Right lobe of liver (tissue), 6 donors: ENCODE data around the gene WFDC2. TPM values are rescaled to one million over a fixed set of nuclear protein-coding genes. Genes with fewer than 3 reads are reported as not detected.

Source experiments
- ATAC-seq, 4 donors: fragments of 200-7000 bp; cut with Tn5 transposase; one replicate each; pipeline ENCODE4 v1.9.1; 2020; ENCODE audit warnings: mild to moderate bottlenecking in 4 of 4, moderate library complexity in 4 of 4
- DNase-seq, 3 donors: peaks; one replicate each; pipeline ENCODE4 v3.0.0-alpha.2; 2020
- H3K27ac ChIP-seq, 3 donors: fragments of 200-600 bp; one replicate each; pipeline ENCODE4 v1.8.0; 2022
- H3K27me3 ChIP-seq, 2 donors: fragments of 200-600 bp; one replicate each; pipeline ENCODE4 v1.8.0; 2022
- H3K36me3 ChIP-seq, 4 donors: fragments of 200-600 bp; sonication (generic) in 1 of 4; one replicate each; pipeline versions ENCODE4 v1.5.1 to v1.8.0; 2017 to 2022; ENCODE audit warnings: control low read depth in 1 of 4
- H3K4me1 ChIP-seq, 4 donors: fragments of 200-600 bp; sonication (generic) in 1 of 4; one replicate each; pipeline versions ENCODE4 v1.5.1 to v1.8.0; 2017 to 2022; ENCODE audit warnings: control low read depth in 1 of 4
- H3K4me3 ChIP-seq, 3 donors: fragments of 200-600 bp; one replicate each; pipeline ENCODE4 v1.8.0; 2022
- H3K9me3 ChIP-seq, 4 donors: fragments of 200-600 bp; sonication (generic) in 1 of 4; one replicate each; pipeline versions ENCODE4 v1.5.1 to v1.8.0; 2017 to 2022; ENCODE audit warnings: control low read depth in 1 of 4
- POLR2A ChIP-seq: fragments of 450-650 bp; IDR thresholded peaks from one replicate; pipeline ENCODE4 v1.6.1; 2017; ENCODE audit warnings: antibody characterized with exemption, mild to moderate bottlenecking
- WGBS: methylation state at CpG from one replicate; pipeline ENCODE4 v1.1.6; 2018; ENCODE audit warnings: low coverage, low lambda C conversion rate; ENCODE audit not compliant: insufficient coverage; ENCODE audit errors: missing lambda C conversion rate; 5-methylcytosine and 5-hydroxymethylcytosine counted together
- intact Hi-C, 2 donors: fragments of 100-400 bp; cut with DNase I; formaldehyde crosslinking; loops; one replicate each; pipeline versions ENCODE4 v1.11.2 to v1.14.1; 2022
- total RNA-seq, 6 experiments: library from RNA; depleted of rRNA in 2 of 6; stranded (reverse); fragments of >200 nt in 2 of 6; fragmentation: NEBNext Ultra II Directional in 3 of 6; extraction: Animal tissue kit (Norgen Biotek cat#: 25700) in 3 of 6; gene quantifications; one replicate each; pipeline versions ENCODE4 v1.1.0 to v1.2.4, GENCODE V29; 2016 to 2023
- TF ChIP-seq, protein P1 (sequence below), 4 donors: fragments of 200-600 bp in 3 of 4; fragments of 450-650 bp in 1 of 4; IDR thresholded peaks; one replicate each; pipeline versions ENCODE4 v1.5.1 to v1.8.0; 2016 to 2022; ENCODE audit warnings: antibody characterized with exemption in 4 of 4, mild to moderate bottlenecking in 2 of 4
- donor health status: DM: no; HTN: yes; CAD: no.
- donor health status: DM: no; HTN: no; CAD: no.
- donor health status: DM: no; HTN: no; CAD: no.
- donor health status: DM: no; HTN: yes; CAD: no.
- donor health status: DM: no; HTN: yes; CAD: no.

WFDC2 gene
- total RNA-seq, 6 experiments from 2014 or later: 0.77 to 2.8 (median 1.8) TPM; not detected in 1

DNA sequence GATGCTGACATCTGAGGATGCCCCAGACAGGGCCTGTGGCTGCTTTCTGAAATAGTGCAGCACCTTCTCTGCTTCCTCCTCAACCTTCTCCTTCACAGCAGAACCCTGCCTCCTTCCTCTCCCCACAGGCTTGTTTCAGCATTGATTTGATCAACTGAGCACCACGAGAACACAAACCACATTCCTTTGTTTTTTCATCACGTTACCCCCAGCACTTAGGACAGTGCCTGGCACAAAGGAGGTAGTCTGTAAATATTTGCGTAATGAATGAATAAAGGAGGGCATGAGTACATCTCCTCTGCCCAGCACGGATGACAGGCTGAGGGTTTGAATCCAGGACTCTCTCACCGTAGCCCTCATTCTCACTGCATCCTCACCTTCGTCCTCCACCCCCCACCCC is 21.3 kb upstream of the WFDC2 start:
- Histone ChIP-seq H3K27ac (no peak overlapping the region), H3K9me3 (no peaks in the 10 kb centered on the region), H3K27me3 (no peaks in the 10 kb centered on the region), H3K36me3 (no peaks in the 10 kb centered on the region), H3K4me3 (no peak overlapping the region), H3K4me1 (no peaks in the 10 kb centered on the region)
- no peak for DNase-seq
- intact Hi-C loops: loop anchor here in 1 of 2 donors (10.0 kb wide), 1 partner anchor 73 kb away; the partner anchor contains the start of gene TP53TG5
- WGBS: 57% methylated on average over 6 of the region's 6 CpGs
- no peak for ATAC-seq
- no peak for TF ChIP-seq POLR2A
- TF ChIP-seq, protein P1, sequence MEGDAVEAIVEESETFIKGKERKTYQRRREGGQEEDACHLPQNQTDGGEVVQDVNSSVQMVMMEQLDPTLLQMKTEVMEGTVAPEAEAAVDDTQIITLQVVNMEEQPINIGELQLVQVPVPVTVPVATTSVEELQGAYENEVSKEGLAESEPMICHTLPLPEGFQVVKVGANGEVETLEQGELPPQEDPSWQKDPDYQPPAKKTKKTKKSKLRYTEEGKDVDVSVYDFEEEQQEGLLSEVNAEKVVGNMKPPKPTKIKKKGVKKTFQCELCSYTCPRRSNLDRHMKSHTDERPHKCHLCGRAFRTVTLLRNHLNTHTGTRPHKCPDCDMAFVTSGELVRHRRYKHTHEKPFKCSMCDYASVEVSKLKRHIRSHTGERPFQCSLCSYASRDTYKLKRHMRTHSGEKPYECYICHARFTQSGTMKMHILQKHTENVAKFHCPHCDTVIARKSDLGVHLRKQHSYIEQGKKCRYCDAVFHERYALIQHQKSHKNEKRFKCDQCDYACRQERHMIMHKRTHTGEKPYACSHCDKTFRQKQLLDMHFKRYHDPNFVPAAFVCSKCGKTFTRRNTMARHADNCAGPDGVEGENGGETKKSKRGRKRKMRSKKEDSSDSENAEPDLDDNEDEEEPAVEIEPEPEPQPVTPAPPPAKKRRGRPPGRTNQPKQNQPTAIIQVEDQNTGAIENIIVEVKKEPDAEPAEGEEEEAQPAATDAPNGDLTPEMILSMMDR (IDR thresholded peaks at IDR 0.05): no peak

DNA sequence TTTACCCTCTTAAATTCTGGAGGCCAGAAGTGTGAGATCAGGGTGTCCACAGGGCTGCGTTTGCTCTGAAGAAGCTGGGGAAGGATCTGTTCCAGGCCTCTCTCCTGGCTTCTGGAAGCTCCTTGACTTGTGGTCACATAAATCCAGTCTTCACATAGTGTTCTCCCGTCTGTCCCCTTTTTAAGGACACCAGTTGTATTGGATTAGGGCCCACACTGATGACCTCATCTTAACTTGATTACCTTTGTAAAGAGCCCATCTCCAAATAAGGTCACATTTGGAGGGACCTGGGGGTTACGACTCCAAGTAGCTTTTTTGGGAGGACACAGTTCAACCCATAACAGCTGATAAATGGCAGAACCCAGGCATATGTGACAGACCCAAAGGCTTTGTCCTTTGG is 20.0 kb upstream of the WFDC2 start:
- intact Hi-C loops: loop anchor here in 1 of 2 donors (10.0 kb wide), 1 partner anchor 75 kb away; the partner anchor contains the start of gene TP53TG5
- Histone ChIP-seq H3K4me1 (no peaks in the 10 kb centered on the region), H3K36me3 (no peaks in the 10 kb centered on the region), H3K4me3 (no peak overlapping the region), H3K9me3 (no peaks in the 10 kb centered on the region), H3K27me3 (no peaks in the 10 kb centered on the region), H3K27ac (no peak overlapping the region)
- ATAC-seq (no peak), DNase-seq (no peak)
- WGBS: 90% methylated on average over 3 of the region's 3 CpGs
- no peak for TF ChIP-seq POLR2A
- TF ChIP-seq, protein P1 (IDR thresholded peaks at IDR 0.05): no peak

DNA sequence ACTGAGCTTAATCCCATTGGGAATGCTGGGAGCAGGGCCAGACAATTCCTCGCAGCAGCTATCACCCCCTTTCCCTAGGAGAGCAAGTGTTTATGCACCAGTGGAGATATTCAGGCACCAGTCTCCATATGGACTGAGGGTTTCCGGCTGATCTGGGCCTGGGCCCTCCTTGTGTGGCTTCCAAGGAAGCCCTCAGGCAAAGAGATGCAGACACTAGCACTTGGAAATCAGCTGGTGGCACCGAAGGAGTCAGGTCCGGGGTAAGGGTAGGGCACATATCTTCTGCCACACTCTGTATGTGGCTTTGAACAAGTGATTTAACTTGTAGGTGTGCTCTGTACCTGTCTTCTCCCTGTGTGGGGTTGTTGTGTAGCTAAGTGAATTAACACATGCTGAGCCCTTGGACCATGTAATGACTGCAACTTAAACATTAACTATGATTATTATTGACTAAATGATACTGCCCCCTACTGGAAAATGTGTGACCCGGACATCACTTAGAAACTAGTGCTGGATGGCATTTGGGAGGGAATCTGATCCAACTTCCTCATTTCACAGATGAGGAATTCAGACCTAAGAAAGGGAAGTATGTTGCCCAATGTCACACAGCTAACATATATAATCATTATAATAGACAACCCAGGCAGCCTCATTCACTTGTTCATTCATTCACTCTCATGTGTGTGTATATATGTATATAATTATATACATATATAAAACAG is 19.3 kb upstream of the WFDC2 start:
- no peak overlapping the region for H3K4me3 ChIP-seq
- no peaks in the 10 kb centered on the region for H3K9me3 ChIP-seq
- WGBS: 58% methylated on average over 4 of the region's 5 CpGs
- intact Hi-C loops: no loop called here
- TF ChIP-seq, protein P1 (IDR thresholded peaks at IDR 0.05): peak; percentile 62 to 67 (median 62)
- TF ChIP-seq POLR2A: no peak
- H3K27ac ChIP-seq: no peak overlapping the region
- H3K4me1 ChIP-seq: no peaks in the 10 kb centered on the region
- no peaks in the 10 kb centered on the region for H3K27me3 ChIP-seq
- peak; percentile 57 to 82 (median 72) for ATAC-seq
- no peak for DNase-seq
- no peaks in the 10 kb centered on the region for H3K36me3 ChIP-seq

DNA sequence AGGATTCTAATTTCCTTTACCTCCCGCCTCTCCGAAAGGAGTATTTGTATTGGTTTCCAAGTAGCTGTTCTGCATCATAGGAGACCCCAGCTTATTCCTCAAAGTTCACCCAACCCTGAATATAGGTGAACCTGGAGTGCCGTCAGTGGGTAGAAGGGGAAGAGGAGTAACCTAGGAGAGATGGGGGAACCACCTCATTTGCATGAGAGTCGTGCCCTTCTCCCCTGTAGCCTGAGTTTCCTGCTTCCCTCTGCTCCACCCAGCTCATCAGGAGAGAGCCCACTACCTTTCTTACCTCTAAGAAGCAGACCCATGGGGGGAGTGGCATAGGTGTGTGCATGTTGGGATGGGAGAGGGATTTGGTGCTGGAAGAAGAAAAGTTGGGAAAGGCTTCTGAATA is 17.3 kb upstream of the WFDC2 start:
- no peak overlapping the region for H3K4me3 ChIP-seq
- 69% methylated on average over 4 of the region's 4 CpGs for WGBS
- no peaks in the 10 kb centered on the region for H3K4me1 ChIP-seq
- H3K9me3 ChIP-seq: no peaks in the 10 kb centered on the region
- intact Hi-C loops: no loop called here
- no peaks in the 10 kb centered on the region for H3K27me3 ChIP-seq
- no peaks in the 10 kb centered on the region for H3K36me3 ChIP-seq
- DNase-seq (no peak), ATAC-seq (no peak)
- no peak overlapping the region for H3K27ac ChIP-seq
- no peak for TF ChIP-seq POLR2A
- TF ChIP-seq, protein P1 (IDR thresholded peaks at IDR 0.05): no peak
